HepG2 (cell line): ENCODE data around the gene ANGPTL2. TPM values are rescaled to one million over a fixed set of nuclear protein-coding genes. Genes with fewer than 3 reads are reported as not detected.

Source experiments
- ATAC-seq: fragments of 200-7000 bp; cut with Tn5 transposase; 3 replicates; pipeline ENCODE4 v1.9.1; 2020; ENCODE audit warnings: mild to moderate bottlenecking, moderate library complexity
- BruUV-seq: library from RNA; stranded (reverse); fragments of 400-500 nt; replicated peaks from 2 replicates; lab custom pipeline; 2021; lab: Mats Ljungman, UMichigan
- CTCF ChIA-PET: fragments of 300-600 bp; formaldehyde crosslinking; extraction: SDS; loops from one replicate; lab custom pipeline; 2021; ENCODE audit warnings: low total read pairs, inconsistent platforms, low intra/inter-chr PET ratio; lab: Yijun Ruan, JAX
- POLR2A ChIA-PET: fragments of 350-600 bp; sonication (Branson Sonifier 250); formaldehyde crosslinking; loops from one replicate; lab custom pipeline; 2020; ENCODE audit warnings: antibody characterized with exemption, inconsistent platforms; lab: Yijun Ruan, JAX
- DNase-seq: peaks from one replicate; pipeline ENCODE4 v3.0.0-alpha.2; 2015; ENCODE audit warnings: low spot score
- FAIRE-seq: peaks from 3 replicates; lab custom pipeline; 2011; peaks lifted over from hg19 to GRCh38; lab: Jason Lieb, UNC
- H2AFZ ChIP-seq: one replicate; pipeline ENCODE4 v1.6.1; 2011; ENCODE audit warnings: low read length, inconsistent platforms
- H3K27ac ChIP-seq: fragments of 300-600 bp; 3 replicates; pipeline ENCODE4 v1.8.0; 2011; ENCODE audit warnings: mixed run types, mild to moderate bottlenecking, mixed read lengths, low read length, inconsistent platforms; ENCODE audit not compliant: insufficient read depth; ENCODE audit errors: extremely low read length
- H3K27me3 ChIP-seq, 2 experiments: fragments of 200-600 bp in 1 of 2; 2 replicates in 1 of 2; 3 replicates in 1 of 2; pipeline versions ENCODE4 v1.6.0 to v1.8.0; 2011; ENCODE audit warnings: low read length in 2 of 2, mild to moderate bottlenecking in 2 of 2, moderate library complexity in 2 of 2, inconsistent platforms in 1 of 2; ENCODE audit not compliant: insufficient read depth in 2 of 2, control insufficient read depth in 1 of 2
- H3K36me3 ChIP-seq, 2 experiments: fragments of 200-600 bp in 1 of 2; replicated peaks in 1 of 2; 2 replicates in 1 of 2; 3 replicates in 1 of 2; pipeline versions ENCODE4 v1.5.1 to v1.8.0; 2011; ENCODE audit warnings: low read length in 2 of 2, inconsistent platforms in 1 of 2; ENCODE audit not compliant: insufficient read depth in 2 of 2, control insufficient read depth in 1 of 2
- H3K4me1 ChIP-seq: 2 replicates; pipeline ENCODE4 v1.5.1; 2012; ENCODE audit warnings: low read length, inconsistent platforms; ENCODE audit not compliant: insufficient read depth
- H3K4me2 ChIP-seq: 2 replicates; pipeline ENCODE4 v1.6.0; 2011; ENCODE audit warnings: low read depth, low read length, inconsistent platforms
- H3K4me3 ChIP-seq, 3 experiments: fragments of 200-600 bp in 1 of 3; sonication (generic), shearing (Covaris generic) in 1 of 3; replicated peaks in 1 of 3; 2 replicates each; pipeline ENCODE4 v1.5.1; 2011 to 2016; ENCODE audit warnings: low read length in 3 of 3, inconsistent platforms in 2 of 3, low read depth in 2 of 3, mild to moderate bottlenecking in 2 of 3, control low read depth in 1 of 3, mixed read lengths in 1 of 3; ENCODE audit not compliant: insufficient read depth in 1 of 3
- H3K79me2 ChIP-seq: one replicate; pipeline ENCODE4 v1.6.1; 2011; ENCODE audit warnings: low read length, inconsistent platforms; ENCODE audit not compliant: insufficient read depth
- H3K9ac ChIP-seq: 2 replicates; pipeline ENCODE4 v1.6.0; 2011; ENCODE audit warnings: mild to moderate bottlenecking, low read depth, low read length, inconsistent platforms; ENCODE audit not compliant: insufficient read depth
- H3K9me3 ChIP-seq: 2 replicates; pipeline ENCODE4 v1.5.1; 2012; ENCODE audit warnings: mild to moderate bottlenecking, low read length
- H4K20me1 ChIP-seq: 2 replicates; pipeline ENCODE4 v1.6.0; 2011; ENCODE audit warnings: inconsistent platforms, mild to moderate bottlenecking, low read length, moderate library complexity; ENCODE audit not compliant: insufficient read depth
- SNRNP70 ChIP-seq: fragments of 200-400 bp; formaldehyde crosslinking; IDR thresholded peaks from 2 replicates; pipeline ENCODE4 v1.6.1; 2017; ENCODE audit warnings: mild to moderate bottlenecking, low read depth, low read length, moderate library complexity
- THAP7 ChIP-seq: sonication (generic); formaldehyde crosslinking; IDR thresholded peaks from 2 replicates; pipeline ENCODE4 v1.8.1; 2023; ENCODE audit warnings: mild to moderate bottlenecking, missing genetic modification reagents
- ZBTB20 ChIP-seq: sonication (generic); formaldehyde crosslinking; IDR thresholded peaks from 2 replicates; pipeline ENCODE4 v1.8.1; 2023; ENCODE audit warnings: missing genetic modification reagents, low read depth, mild to moderate bottlenecking, borderline replicate concordance
- ZBTB33 ChIP-seq: sonication (generic); formaldehyde crosslinking; IDR thresholded peaks from 2 replicates; pipeline ENCODE4 v1.4.0; 2020; ENCODE audit warnings: missing genetic modification reagents
- ZNF407 ChIP-seq: sonication (generic); formaldehyde crosslinking; IDR thresholded peaks from one replicate; pipeline ENCODE4 v1.5.1; 2020; ENCODE audit warnings: mild to moderate bottlenecking, missing genetic modification reagents; ENCODE audit errors: not compliant biosample characterization
- ZNF7 ChIP-seq: IDR thresholded peaks from 2 replicates; pipeline ENCODE4 v1.6.1; 2016; ENCODE audit warnings: missing biosample characterization, missing genetic modification reagents
- ZNF879 ChIP-seq: sonication (generic); formaldehyde crosslinking; IDR thresholded peaks from 2 replicates; pipeline ENCODE4 v1.8.1; 2023; ENCODE audit warnings: missing genetic modification reagents
- ZSCAN12 ChIP-seq: sonication (generic); formaldehyde crosslinking; IDR thresholded peaks from 2 replicates; pipeline ENCODE4 v1.9.0; 2021; ENCODE audit warnings: mild to moderate bottlenecking, missing genetic modification reagents
- WGBS: methylation state at CpG from one replicate; pipeline ENCODE4 v1.1.6; 2017; ENCODE audit warnings: low lambda C conversion rate; 5-methylcytosine and 5-hydroxymethylcytosine counted together
- in situ Hi-C: cut with HindIII; loops from 2 replicates; pipeline ENCODE4 v1.10.0; 2017; ENCODE audit warnings: low pct_unique_long_range_greater_than_20kb; ENCODE audit not compliant: extremely low pct_ligation_motif_present
- intact Hi-C: fragments of 100-400 bp; cut with micrococcal nuclease; formaldehyde crosslinking; loops from one replicate; pipeline ENCODE4 v1.10.0; 2022; ENCODE audit not compliant: unreplicated experiment
- polyA plus RNA-seq, 8 experiments: library from polyadenylated mRNA; depleted of rRNA in 3 of 8; stranded (reverse) in 7 of 8; unstranded in 1 of 8; fragments of >200 nt; fragmentation: Illumina TruSeq in 4 of 8; extraction: Trizol in 4 of 8; gene quantifications; 2 replicates each; pipeline versions ENCODE4 v1.2.1 to v1.2.3, GENCODE V29; 2011 to 2016; ENCODE audit warnings: low read depth in 4 of 8, missing spikeins in 1 of 8, mixed read lengths in 1 of 8; ENCODE audit not compliant: insufficient read depth in 1 of 8
- total RNA-seq, 5 experiments: library from RNA; depleted of rRNA; stranded (reverse); fragments of >200 nt; fragmentation: Illumina TruSeq; extraction: Trizol; gene quantifications; 2 replicates each; pipeline ENCODE4 v1.2.3, GENCODE V29; 2016; ENCODE audit warnings: low read depth in 1 of 5
- TF ChIP-seq, protein P1 (sequence below): sonication (generic); formaldehyde crosslinking; IDR thresholded peaks from 2 replicates; pipeline ENCODE4 v1.5.1; 2020; ENCODE audit warnings: missing genetic modification reagents, mild to moderate bottlenecking, borderline replicate concordance

ANGPTL2 gene
- total and polyA plus RNA-seq, 2 of the 13 experiments (the other 11 are each of a cell fraction or from before 2014, with no cell fraction given): 0.91 to 21.0 TPM

- no peak for TF ChIP-seq ZNF407 (CRISPR knock-in tag)
Observed at GRCh38 chr9:127169575-127169883, 47.1 kb upstream of the ANGPTL2 start (continued).

DNA sequence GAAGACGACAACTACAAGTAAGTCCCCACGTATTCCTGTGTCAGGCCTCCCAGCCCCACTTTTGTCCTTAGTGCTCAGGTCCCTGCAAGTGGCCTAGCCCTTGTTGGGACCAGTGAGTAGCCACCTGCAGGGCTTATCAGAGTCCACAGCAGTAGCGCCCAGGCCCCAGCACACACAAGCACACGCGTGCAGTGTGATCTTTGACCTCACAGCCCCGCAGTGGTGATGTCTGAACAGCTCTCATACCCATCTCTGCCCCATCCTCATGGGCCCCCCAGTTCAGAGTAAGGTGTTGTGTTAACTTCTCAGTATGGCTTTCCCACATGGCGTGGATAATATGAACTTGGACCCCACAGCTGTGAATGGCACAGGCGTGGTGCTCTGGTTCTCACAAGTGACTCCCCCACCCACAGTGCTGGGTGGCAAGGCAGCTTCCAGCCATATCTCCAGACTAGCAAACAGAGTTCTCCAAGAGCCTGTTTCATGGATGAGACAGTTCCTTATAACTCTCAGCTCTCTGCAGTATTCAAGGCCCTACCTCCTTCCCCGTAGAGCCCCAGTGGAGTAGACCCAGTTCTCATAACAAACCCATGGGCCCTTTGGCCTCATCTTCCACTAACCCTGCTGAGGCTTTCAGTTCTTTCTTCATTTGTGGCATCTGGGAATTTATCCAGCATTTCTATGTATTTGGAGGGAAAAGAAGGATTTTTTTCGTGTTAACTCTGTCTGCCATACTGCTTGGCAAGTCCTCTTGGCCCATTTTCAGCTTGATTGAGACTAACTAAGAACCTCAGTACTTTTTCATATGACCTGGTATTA, 46.5 kb upstream of the ANGPTL2 start:
- in situ Hi-C loops: no loop called here
- ChIA-PET POLR2A (no interaction called here), CTCF (no interaction called here)
- Histone ChIP-seq H3K4me1 (peaks cover under 1% of the 10 kb centered on the region), H3K27ac (no peak overlapping the region), H3K27me3 (no peaks in the 10 kb centered on the region), H3K4me3 (no peak overlapping the region), H4K20me1 (no peaks in the 10 kb centered on the region), H3K9me3 (no peaks in the 10 kb centered on the region), H3K36me3 (no peaks in the 10 kb centered on the region), H2AFZ (no peak overlapping the region), H3K9ac (no peak overlapping the region), H3K4me2 (no peak overlapping the region), H3K79me2 (no peaks in the 10 kb centered on the region)
- WGBS: 82% methylated on average over 8 of the region's 10 CpGs
- intact Hi-C loops: no loop called here
- no peak; the same call in 2 of the 3 replicates for ATAC-seq
- no peak for DNase-seq
- BruUV-seq: no TSS peak
- FAIRE-seq: no peak
- no peak for TF ChIP-seq THAP7 (CRISPR knock-in tag)
- TF ChIP-seq ZNF7: no peak
- TF ChIP-seq, protein P1, sequence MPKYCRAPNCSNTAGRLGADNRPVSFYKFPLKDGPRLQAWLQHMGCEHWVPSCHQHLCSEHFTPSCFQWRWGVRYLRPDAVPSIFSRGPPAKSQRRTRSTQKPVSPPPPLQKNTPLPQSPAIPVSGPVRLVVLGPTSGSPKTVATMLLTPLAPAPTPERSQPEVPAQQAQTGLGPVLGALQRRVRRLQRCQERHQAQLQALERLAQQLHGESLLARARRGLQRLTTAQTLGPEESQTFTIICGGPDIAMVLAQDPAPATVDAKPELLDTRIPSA: no peak
- TF ChIP-seq ZBTB33: peak; percentile 41; the same call in 1 of the 2 replicates
- no peak for TF ChIP-seq ZNF879 (CRISPR knock-in tag)
- no peak for TF ChIP-seq ZSCAN12 (CRISPR knock-in tag)
- no peak for TF ChIP-seq SNRNP70
- TF ChIP-seq ZBTB20 (CRISPR knock-in tag): no peak
